Body of pancreas (tissue), 4 donors: ENCODE results near the gene AKR1D1.

Experiments
- CTCF ChIP-seq, 7 experiments: fragments of 450-650 bp in 4 of 7; fragments of 200-600 bp in 3 of 7; sonication (generic) in 3 of 7; IDR thresholded peaks; one replicate each; pipeline ENCODE4 v1.5.1; 2016 to 2019; ENCODE audit warnings: antibody characterized with exemption in 7 of 7
- POLR2A ChIP-seq, 3 donors: fragments of 450-650 bp; IDR thresholded peaks; one replicate each; pipeline ENCODE4 v1.6.1; 2016; ENCODE audit warnings: antibody characterized with exemption in 3 of 3, mild to moderate bottlenecking in 2 of 3

GRCh38 chr7:138027100-138027499 is 49.2 kb upstream of the AKR1D1 start:
- TF ChIP-seq CTCF (IDR thresholded peaks at IDR 0.05) = no peak
- no peak for TF ChIP-seq POLR2A (IDR thresholded peaks at IDR 0.05)
